ENCODE results near the gene FAM193B. TPM values are rescaled to one million over a fixed set of nuclear protein-coding genes. Genes with fewer than 3 reads are reported as not detected.
"Not testable (repeated sequence)": the region's sequence is repeated elsewhere in the genome, so short reads cannot be mapped to it uniquely, and the experiment has no call there.

Gene FAM193B
- total RNA-seq, 1 experiment from 2014 or later, result 21.8 TPM

GRCh38 chr5:177486256-177486655, 68.1 kb downstream of the FAM193B start:
- DNase-seq (ENCODE audit: low spot score), result no peak

GRCh38 chr5:177485753-177486152, 68.6 kb downstream of the FAM193B start:
- DNase-seq (ENCODE audit: low spot score), result not testable (repeated sequence)

GRCh38 chr5:177484902-177485549, 69.3 kb downstream of the FAM193B start:
- DNase-seq (ENCODE audit: low spot score), result no peak

- no peak for DNase-seq (ENCODE audit: low spot score)
These were observed 70.1 kb downstream of the FAM193B start for GRCh38 chr5:177483994-177484901.

- no peak for DNase-seq (ENCODE audit: low spot score)
These were observed 71.3 kb downstream of the FAM193B start for GRCh38 chr5:177483042-177483441.

- DNase-seq (ENCODE audit: low spot score), result no peak
These were observed 72.0 kb downstream of the FAM193B start for GRCh38 chr5:177482359-177482795.

- DNase-seq (ENCODE audit: low spot score), result peak; percentile 49
These were observed 74.6 kb downstream of the FAM193B start for GRCh38 chr5:177479774-177480173.

GRCh38 chr5:177478711-177479646, 75.4 kb downstream of the FAM193B start:
- DNase-seq (ENCODE audit: low spot score), result no peak

- DNase-seq (ENCODE audit: low spot score), result no peak
These were observed 76.5 kb downstream of the FAM193B start for GRCh38 chr5:177477701-177478477.

- DNase-seq (ENCODE audit: low spot score), result peak; percentile 61
These were observed 77.7 kb downstream of the FAM193B start for GRCh38 chr5:177476531-177477233.

- DNase-seq (ENCODE audit: low spot score), result no peak
These were observed 78.6 kb downstream of the FAM193B start for GRCh38 chr5:177475563-177476427.

- DNase-seq (ENCODE audit: low spot score), result no peak
These were observed 79.4 kb downstream of the FAM193B start for GRCh38 chr5:177474846-177475562.

- no peak for DNase-seq (ENCODE audit: low spot score)
These were observed 80.3 kb downstream of the FAM193B start for GRCh38 chr5:177474002-177474476.

- peak; percentile 51 for DNase-seq (ENCODE audit: low spot score)
These were observed 80.8 kb downstream of the FAM193B start, which contains the start of gene DBN1 for GRCh38 chr5:177473443-177474001. Gene DBN1 (minus strand): TSS chr5:177473634. CDS start chr5:177473521, 113 bp downstream.

- DNase-seq (ENCODE audit: low spot score), result no peak
These were observed 81.6 kb downstream of the FAM193B start for GRCh38 chr5:177472460-177473442.

GRCh38 chr5:177471610-177472356, 82.6 kb downstream of the FAM193B start:
- no peak for DNase-seq (ENCODE audit: low spot score)

Measured in A172 (cell line).